ENCODE results near the gene APOBEC3A. TPM values are rescaled to one million over a fixed set of nuclear protein-coding genes. Genes with fewer than 3 reads are reported as not detected.
"Not testable (repeated sequence)": the region's sequence is repeated elsewhere in the genome, so short reads cannot be mapped to it uniquely, and the experiment has no call there.

The APOBEC3A gene
- total and polyA plus RNA-seq, 10 of the 15 experiments (the other 5 are each of a cell fraction or from before 2014, with no cell fraction given), result 0.20 TPM; not detected in 9

DNA sequence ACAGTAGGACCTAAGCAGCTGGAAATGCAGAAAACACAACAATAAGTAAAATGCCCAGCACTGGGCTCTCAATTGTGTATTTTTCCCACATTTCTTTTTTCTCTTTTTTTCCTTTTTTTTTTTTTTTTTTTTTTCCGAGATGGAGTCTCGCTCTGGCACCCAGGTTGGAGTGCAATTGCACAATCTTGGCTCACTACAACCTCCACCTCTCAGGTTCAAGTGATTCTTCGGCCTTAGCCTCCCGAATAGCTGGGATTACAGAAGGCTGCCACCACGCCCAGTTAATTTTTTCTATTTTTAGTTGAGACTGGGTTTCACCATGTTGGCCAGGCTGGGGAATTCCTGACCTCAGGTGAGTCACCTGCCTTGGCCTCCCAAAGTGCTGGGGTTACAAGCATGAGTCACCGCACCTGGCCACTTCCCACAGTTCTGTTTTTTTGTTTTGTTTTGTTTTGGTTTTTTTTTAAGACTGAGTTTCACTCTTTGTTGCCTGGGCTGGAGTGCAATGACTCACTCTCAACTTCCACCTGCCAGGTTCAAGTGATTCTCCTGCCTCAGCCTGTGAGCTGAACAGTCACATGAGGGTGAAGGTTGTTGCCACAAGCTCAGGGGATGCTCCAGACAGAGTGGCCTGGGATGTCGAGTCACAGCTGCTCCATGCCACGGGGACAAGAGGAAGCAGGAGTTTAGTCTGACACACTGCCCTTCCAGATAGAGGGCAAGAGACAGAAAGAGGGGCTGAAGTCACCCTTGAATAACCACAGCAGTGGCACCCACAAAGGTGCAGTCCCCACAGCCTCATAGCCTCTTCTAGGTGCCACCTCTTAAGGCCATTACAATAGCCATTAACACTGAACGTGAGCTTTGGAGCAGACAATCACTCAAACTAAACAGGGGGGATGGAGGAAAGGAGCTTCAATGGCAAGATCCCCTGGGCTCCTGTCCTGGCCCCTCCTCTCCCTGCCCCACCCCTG is 27.7 kb downstream of the APOBEC3A start:
- H3K36me3 ChIP-seq (ENCODE audit: control insufficient read depth in 2 of 2, insufficient read depth in 2 of 2, low read length in 1 of 2); H3K27me3 ChIP-seq (replicated peaks in 1 of 2; ENCODE audit: control insufficient read depth in 2 of 2, insufficient read depth in 2 of 2, low read length in 1 of 2); H2AFZ ChIP-seq (ENCODE audit: control insufficient read depth, low read depth, low read length); H4K20me1 ChIP-seq (ENCODE audit: control insufficient read depth, insufficient read depth); H3K79me2 ChIP-seq (ENCODE audit: control insufficient read depth, insufficient read depth, low read length); in situ Hi-C loops (cut with MboI); H3K9me3 ChIP-seq (replicated peaks; ENCODE audit: control insufficient read depth, insufficient read depth, low read length); H3K9ac ChIP-seq (ENCODE audit: control insufficient read depth, insufficient read depth, low read length); BruUV-seq (replicated peaks): not testable (repeated sequence)
- 2% methylated on average over 9 of the region's 9 CpGs for WGBS (ENCODE audit: insufficient coverage, insufficient replicate concordance, low lambda C conversion rate, missing lambda C conversion rate)
- ATAC-seq (peak; percentile 79), DNase-seq (ENCODE audit: low read depth, low spot score) (peak; percentile 96), FAIRE-seq (peak; percentile 70)
- ChIA-PET RAD21 (ENCODE audit: unreplicated experiment) (interaction anchor here (0.7 to 2.6 kb wide), 16 partner anchors 12 to 523 kb away, joined by 3 to 16 read pairs (median 4); no protein-coding TSS in a partner anchor), SMC1A (ENCODE audit: uncharacterized antibody, unreplicated experiment) (interaction anchor here (0.7 to 2.6 kb wide), 9 partner anchors 19 to 166 kb away, joined by 3 to 13 read pairs (median 4); no protein-coding TSS in a partner anchor), POLR2A (interaction anchor here (0.6 to 1.4 kb wide), 10 partner anchors 12 to 948 kb away, joined by 3 to 6 read pairs (median 4); partner anchors contain the start of gene CBX6), CTCF (interaction anchor here (0.7 to 7.7 kb wide), 6 partner anchors 11 to 117 kb away, joined by 3 to 51 read pairs (median 6); no protein-coding TSS in a partner anchor)
- peaks cover 38% of the 10 kb centered on the region for H3K4me1 ChIP-seq (ENCODE audit: control insufficient read depth, insufficient read depth, low read length)
- intact Hi-C loops (cut with micrococcal nuclease; ENCODE audit: unreplicated experiment), result loop anchor here (5.0 kb wide), 2 partner anchors 43 to 113 kb away; partner anchors contain the start of gene CBX6
- peak overlapping the region; percentile 9; the same call in 1 of the 2 replicates for H3K4me3 ChIP-seq
- peak overlapping the region; percentile 66 for H3K27ac ChIP-seq (ENCODE audit: control insufficient read depth, insufficient read depth)
- H3K4me2 ChIP-seq (ENCODE audit: control insufficient read depth, insufficient read depth), result peak overlapping the region; percentile 71
- TF ChIP-seq ETV6 (conservative IDR thresholded peaks at IDR 0.05 in 1 of 2, IDR thresholded peaks at IDR 0.05 in 1 of 2; ENCODE audit: borderline replicate concordance in 1 of 2, low read depth in 1 of 2) (peak in 1 of 2 experiments; percentile 89; a peak in 2 of 4 replicates), JUND (IDR thresholded peaks at IDR 0.05; ENCODE audit: low read depth, low read length) (peak; percentile 83), NFIC (IDR thresholded peaks at IDR 0.05; ENCODE audit: low read depth, low read length) (peak; percentile 97), BCL11A (IDR thresholded peaks at IDR 0.05; ENCODE audit: low read depth, low read length) (peak; percentile 87), RAD51 (IDR thresholded peaks at IDR 0.05) (peak; percentile 87), PAX5 (IDR thresholded peaks at IDR 0.05; ENCODE audit: borderline replicate concordance, low read depth, low read length) (peak; percentile 58; the same call in 1 of the 2 replicates), MTA3 (IDR thresholded peaks at IDR 0.05; ENCODE audit: borderline replicate concordance, low read length) (peak; percentile 73; the same call in 1 of the 2 replicates), CEBPB (IDR thresholded peaks at IDR 0.05; ENCODE audit: borderline replicate concordance in 1 of 2, low read depth in 2 of 2, low read length in 2 of 2) (peak; percentile 10 to 87; a peak in 1 of 4 replicates), ZNF384 (IDR thresholded peaks at IDR 0.05; ENCODE audit: borderline replicate concordance, low read depth, low read length) (peak; percentile 86), GABPA (IDR thresholded peaks at IDR 0.05; ENCODE audit: low read depth) (peak; percentile 69), ATF7 (IDR thresholded peaks at IDR 0.05; ENCODE audit: low read depth) (peak; percentile 98)
- TF ChIP-seq, protein P1, sequence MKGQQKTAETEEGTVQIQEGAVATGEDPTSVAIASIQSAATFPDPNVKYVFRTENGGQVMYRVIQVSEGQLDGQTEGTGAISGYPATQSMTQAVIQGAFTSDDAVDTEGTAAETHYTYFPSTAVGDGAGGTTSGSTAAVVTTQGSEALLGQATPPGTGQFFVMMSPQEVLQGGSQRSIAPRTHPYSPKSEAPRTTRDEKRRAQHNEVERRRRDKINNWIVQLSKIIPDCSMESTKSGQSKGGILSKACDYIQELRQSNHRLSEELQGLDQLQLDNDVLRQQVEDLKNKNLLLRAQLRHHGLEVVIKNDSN (IDR thresholded peaks at IDR 0.05; ENCODE audit: borderline replicate concordance, extremely low read length, insufficient read depth, low read depth, low read length), result peak; percentile 59
- TF ChIP-seq, protein P2, sequence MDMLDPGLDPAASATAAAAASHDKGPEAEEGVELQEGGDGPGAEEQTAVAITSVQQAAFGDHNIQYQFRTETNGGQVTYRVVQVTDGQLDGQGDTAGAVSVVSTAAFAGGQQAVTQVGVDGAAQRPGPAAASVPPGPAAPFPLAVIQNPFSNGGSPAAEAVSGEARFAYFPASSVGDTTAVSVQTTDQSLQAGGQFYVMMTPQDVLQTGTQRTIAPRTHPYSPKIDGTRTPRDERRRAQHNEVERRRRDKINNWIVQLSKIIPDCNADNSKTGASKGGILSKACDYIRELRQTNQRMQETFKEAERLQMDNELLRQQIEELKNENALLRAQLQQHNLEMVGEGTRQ (IDR thresholded peaks at IDR 0.05; ENCODE audit: borderline replicate concordance, low read depth, low read length), result peak; percentile 7; the same call in 1 of the 2 replicates
- TF ChIP-seq, protein P3, sequence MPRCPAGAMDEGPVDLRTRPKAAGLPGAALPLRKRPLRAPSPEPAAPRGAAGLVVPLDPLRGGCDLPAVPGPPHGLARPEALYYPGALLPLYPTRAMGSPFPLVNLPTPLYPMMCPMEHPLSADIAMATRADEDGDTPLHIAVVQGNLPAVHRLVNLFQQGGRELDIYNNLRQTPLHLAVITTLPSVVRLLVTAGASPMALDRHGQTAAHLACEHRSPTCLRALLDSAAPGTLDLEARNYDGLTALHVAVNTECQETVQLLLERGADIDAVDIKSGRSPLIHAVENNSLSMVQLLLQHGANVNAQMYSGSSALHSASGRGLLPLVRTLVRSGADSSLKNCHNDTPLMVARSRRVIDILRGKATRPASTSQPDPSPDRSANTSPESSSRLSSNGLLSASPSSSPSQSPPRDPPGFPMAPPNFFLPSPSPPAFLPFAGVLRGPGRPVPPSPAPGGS (IDR thresholded peaks at IDR 0.05; ENCODE audit: borderline replicate concordance, insufficient read depth, low read depth, low read length, poor library complexity, severe bottlenecking), result peak; percentile 58
- TF ChIP-seq, protein P4, sequence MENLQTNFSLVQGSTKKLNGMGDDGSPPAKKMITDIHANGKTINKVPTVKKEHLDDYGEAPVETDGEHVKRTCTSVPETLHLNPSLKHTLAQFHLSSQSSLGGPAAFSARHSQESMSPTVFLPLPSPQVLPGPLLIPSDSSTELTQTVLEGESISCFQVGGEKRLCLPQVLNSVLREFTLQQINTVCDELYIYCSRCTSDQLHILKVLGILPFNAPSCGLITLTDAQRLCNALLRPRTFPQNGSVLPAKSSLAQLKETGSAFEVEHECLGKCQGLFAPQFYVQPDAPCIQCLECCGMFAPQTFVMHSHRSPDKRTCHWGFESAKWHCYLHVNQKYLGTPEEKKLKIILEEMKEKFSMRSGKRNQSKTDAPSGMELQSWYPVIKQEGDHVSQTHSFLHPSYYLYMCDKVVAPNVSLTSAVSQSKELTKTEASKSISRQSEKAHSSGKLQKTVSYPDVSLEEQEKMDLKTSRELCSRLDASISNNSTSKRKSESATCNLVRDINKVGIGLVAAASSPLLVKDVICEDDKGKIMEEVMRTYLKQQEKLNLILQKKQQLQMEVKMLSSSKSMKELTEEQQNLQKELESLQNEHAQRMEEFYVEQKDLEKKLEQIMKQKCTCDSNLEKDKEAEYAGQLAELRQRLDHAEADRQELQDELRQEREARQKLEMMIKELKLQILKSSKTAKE (IDR thresholded peaks at IDR 0.05; ENCODE audit: low read depth, poor library complexity, severe bottlenecking), result peak; percentile 97
